RWPE2 (cell line): Measurements from ENCODE around the gene LPCAT4.
"Not testable (repeated sequence)": the region's sequence is repeated elsewhere in the genome, so short reads cannot be mapped to it uniquely, and the experiment has no call there.

ENCODE experiments used
- ATAC-seq: fragments of 200-7000 bp; cut with Tn5 transposase; 3 replicates; pipeline ENCODE4 v1.9.1; 2021; ENCODE audit warnings: low read depth
- DNase-seq: peaks from one replicate; pipeline ENCODE4 v3.0.0-alpha.2; 2020; ENCODE audit warnings: low spot score
- H3K27ac ChIP-seq: fragments of 450-650 bp; 2 replicates; pipeline ENCODE4 v1.5.1; 2017; ENCODE audit warnings: mild to moderate bottlenecking; ENCODE audit not compliant: poor library complexity, severe bottlenecking
- H3K27me3 ChIP-seq: fragments of 250-450 bp; sonication (Bioruptor Pico); 2 replicates; pipeline ENCODE4 v1.5.1; 2021; ENCODE audit warnings: mild to moderate bottlenecking, moderate library complexity; ENCODE audit not compliant: insufficient read depth, poor library complexity, severe bottlenecking
- H3K36me3 ChIP-seq: fragments of 250-450 bp; sonication (Bioruptor Pico); 2 replicates; pipeline ENCODE4 v1.5.1; 2020; ENCODE audit warnings: low read depth, mild to moderate bottlenecking, moderate library complexity
- H3K4me1 ChIP-seq: fragments of 250-450 bp; sonication (Bioruptor Pico); 2 replicates; pipeline ENCODE4 v1.5.1; 2021; ENCODE audit warnings: mild to moderate bottlenecking, moderate library complexity; ENCODE audit not compliant: insufficient read depth, poor library complexity, severe bottlenecking
- H3K4me3 ChIP-seq: fragments of 250-450 bp; sonication (Bioruptor Pico); 2 replicates; pipeline ENCODE4 v1.5.1; 2021; ENCODE audit warnings: mild to moderate bottlenecking, moderate library complexity; ENCODE audit not compliant: severe bottlenecking
- H3K9me3 ChIP-seq: fragments of 250-450 bp; sonication (Bioruptor Pico); 2 replicates; pipeline ENCODE4 v1.5.1; 2021; ENCODE audit warnings: mild to moderate bottlenecking, moderate library complexity; ENCODE audit not compliant: severe bottlenecking
- TF ChIP-seq, protein P1 (sequence below): fragments of 450-650 bp; IDR thresholded peaks from one replicate; pipeline ENCODE4 v1.5.1; 2017; ENCODE audit warnings: mild to moderate bottlenecking, moderate library complexity; ENCODE audit not compliant: poor library complexity, severe bottlenecking

Gene LPCAT4

GRCh38 chr15:34380491-34380890, 13.5 kb upstream of the LPCAT4 start:
- not testable (repeated sequence) for H3K36me3 ChIP-seq, H3K27ac ChIP-seq, H3K4me3 ChIP-seq, H3K27me3 ChIP-seq, ATAC-seq, H3K4me1 ChIP-seq, H3K9me3 ChIP-seq
- peak; percentile 8 for DNase-seq

DNA sequence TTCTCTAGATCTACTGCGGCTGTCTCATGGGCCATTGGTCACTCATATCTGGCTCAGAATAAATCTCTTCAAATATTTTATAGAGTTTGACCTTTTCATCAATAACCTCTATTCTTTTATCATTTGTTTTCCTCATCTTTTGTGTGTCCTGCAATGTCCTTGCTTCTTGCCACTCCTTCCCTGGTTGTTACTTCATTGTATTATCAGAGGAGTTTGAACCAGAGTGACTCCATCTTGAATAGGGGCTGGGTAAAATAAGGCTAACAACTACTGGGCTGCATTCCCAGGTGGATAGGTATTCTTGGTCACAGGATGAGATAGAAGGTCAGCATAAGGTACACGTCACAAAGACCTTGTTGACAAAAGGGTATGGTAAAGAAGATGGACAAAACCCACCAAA, 9.9 kb upstream of the LPCAT4 start:
- Histone ChIP-seq H3K36me3 (peaks cover 9% of the 10 kb centered on the region), H3K27me3 (no peaks in the 10 kb centered on the region), H3K9me3 (no peaks in the 10 kb centered on the region), H3K27ac (no peak overlapping the region), H3K4me1 (no peaks in the 10 kb centered on the region), H3K4me3 (no peak overlapping the region)
- ATAC-seq (no peak), DNase-seq (no peak)
- TF ChIP-seq, protein P1, sequence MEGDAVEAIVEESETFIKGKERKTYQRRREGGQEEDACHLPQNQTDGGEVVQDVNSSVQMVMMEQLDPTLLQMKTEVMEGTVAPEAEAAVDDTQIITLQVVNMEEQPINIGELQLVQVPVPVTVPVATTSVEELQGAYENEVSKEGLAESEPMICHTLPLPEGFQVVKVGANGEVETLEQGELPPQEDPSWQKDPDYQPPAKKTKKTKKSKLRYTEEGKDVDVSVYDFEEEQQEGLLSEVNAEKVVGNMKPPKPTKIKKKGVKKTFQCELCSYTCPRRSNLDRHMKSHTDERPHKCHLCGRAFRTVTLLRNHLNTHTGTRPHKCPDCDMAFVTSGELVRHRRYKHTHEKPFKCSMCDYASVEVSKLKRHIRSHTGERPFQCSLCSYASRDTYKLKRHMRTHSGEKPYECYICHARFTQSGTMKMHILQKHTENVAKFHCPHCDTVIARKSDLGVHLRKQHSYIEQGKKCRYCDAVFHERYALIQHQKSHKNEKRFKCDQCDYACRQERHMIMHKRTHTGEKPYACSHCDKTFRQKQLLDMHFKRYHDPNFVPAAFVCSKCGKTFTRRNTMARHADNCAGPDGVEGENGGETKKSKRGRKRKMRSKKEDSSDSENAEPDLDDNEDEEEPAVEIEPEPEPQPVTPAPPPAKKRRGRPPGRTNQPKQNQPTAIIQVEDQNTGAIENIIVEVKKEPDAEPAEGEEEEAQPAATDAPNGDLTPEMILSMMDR, result no peak

DNA sequence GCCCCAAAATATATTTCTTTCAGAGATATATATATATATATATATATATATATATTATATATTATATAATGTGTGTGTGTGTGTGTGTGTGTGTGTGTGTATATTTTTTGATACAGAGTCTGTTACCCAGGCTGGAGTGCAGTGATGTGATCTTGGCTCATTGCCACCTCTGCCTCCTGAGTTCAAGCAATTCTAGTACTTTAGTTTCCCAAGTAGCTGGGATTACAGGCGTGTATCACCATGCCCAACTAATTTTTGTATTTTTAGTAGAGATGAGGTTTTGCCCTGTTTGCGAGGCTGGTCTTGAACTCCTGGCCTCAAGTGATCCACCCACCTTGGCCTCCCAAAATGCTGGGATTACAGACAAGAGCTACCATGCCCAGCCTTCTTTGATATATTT, 8.5 kb upstream of the LPCAT4 start:
- not testable (repeated sequence) for H3K27me3 ChIP-seq, H3K9me3 ChIP-seq, ATAC-seq

GRCh38 chr15:34374816-34375215, 7.8 kb upstream of the LPCAT4 start:
- Histone ChIP-seq H3K27ac (no peak overlapping the region), H3K4me3 (no peak overlapping the region), H3K9me3 (no peaks in the 10 kb centered on the region), H3K27me3 (no peaks in the 10 kb centered on the region), H3K36me3 (peaks cover 3% of the 10 kb centered on the region; the same call in 1 of the 2 replicates), H3K4me1 (no peaks in the 10 kb centered on the region)
- TF ChIP-seq, protein P1, result no peak
- DNase-seq, result no peak
- no peak for ATAC-seq

More for the DNA sequence above, 8.5 kb upstream of the LPCAT4 start:
- not testable (repeated sequence) for H3K27ac ChIP-seq, H3K4me1 ChIP-seq, H3K36me3 ChIP-seq, H3K4me3 ChIP-seq
- DNase-seq, result peak; percentile 6

DNA sequence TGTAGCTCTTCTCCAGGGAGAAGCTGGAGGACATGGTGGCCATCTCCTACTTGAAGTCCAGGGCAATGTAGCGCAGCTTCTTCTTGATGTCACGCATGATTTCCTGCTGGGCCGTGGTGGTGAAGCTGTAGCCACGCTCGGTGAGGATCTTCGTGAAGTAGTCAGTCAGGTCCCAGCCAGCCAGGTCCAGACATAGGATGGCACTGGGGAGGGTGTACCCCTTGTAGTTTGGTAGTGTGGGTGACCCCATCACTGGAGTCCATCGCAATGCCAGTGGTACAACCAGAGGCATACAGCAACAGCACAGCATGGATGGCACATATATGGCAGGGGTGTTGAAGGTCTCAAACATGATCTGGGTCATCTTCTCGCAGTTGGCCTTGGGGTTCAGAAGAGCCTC, 7.0 kb upstream of the LPCAT4 start:
- DNase-seq, result peak; percentile 60
- Histone ChIP-seq H3K4me1 (no peaks in the 10 kb centered on the region), H3K36me3 (no peaks in the 10 kb centered on the region), H3K9me3 (no peaks in the 10 kb centered on the region), H3K4me3 (no peak overlapping the region), H3K27ac (no peak overlapping the region), H3K27me3 (no peaks in the 10 kb centered on the region)
- TF ChIP-seq, protein P1, result no peak
- no peak for ATAC-seq

DNA sequence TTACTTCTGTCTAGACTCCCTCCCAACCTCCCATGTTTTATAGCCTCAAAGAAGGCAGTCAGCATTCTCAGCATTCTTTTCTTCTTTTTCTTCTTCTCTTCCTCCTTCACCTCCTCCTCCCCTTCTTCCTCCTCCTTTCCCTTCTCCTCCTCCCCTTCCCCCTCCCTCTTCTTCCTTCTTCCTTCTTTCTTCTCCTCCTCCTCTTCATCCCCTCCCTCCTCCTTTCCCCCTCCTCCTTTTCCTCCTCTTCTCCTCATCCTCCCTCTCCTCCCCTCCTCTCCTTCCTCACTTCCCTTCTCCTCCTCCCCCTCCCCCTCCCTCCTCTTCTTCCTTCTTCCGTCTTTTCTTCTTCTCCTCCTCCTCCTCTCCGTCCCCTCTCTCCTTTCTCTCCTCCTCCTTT, 3.6 kb upstream of the LPCAT4 start:
- Histone ChIP-seq H3K27ac (no peak overlapping the region), H3K9me3 (no peaks in the 10 kb centered on the region), H3K4me3 (no peak overlapping the region), H3K4me1 (peaks cover 3% of the 10 kb centered on the region), H3K36me3 (no peaks in the 10 kb centered on the region), H3K27me3 (no peaks in the 10 kb centered on the region)
- ATAC-seq, result no peak
- no peak for DNase-seq
- TF ChIP-seq, protein P1, result no peak
